Osteoblast (primary cell): Measurements from ENCODE around the gene MRGPRG. TPM values are rescaled to one million over a fixed set of nuclear protein-coding genes. Genes with fewer than 3 reads are reported as not detected.
A peak's percentile ranks its signal among the peaks of the same experiment; 100 is the strongest.

Source experiments
- DNase-seq: peaks from one replicate; pipeline ENCODE4 v3.0.0; 2011; ENCODE audit warnings: low spot score, mixed read lengths; ENCODE audit not compliant: insufficient read length; ENCODE audit errors: missing footprints
- H2AFZ ChIP-seq: 2 replicates; pipeline ENCODE4 v1.6.0; 2011; ENCODE audit warnings: mild to moderate bottlenecking, low read length
- H3K27ac ChIP-seq: 2 replicates; pipeline ENCODE4 v1.5.1; 2011; ENCODE audit warnings: mild to moderate bottlenecking, low read depth, low read length, moderate library complexity
- H3K27me3 ChIP-seq: 2 replicates; pipeline ENCODE4 v1.6.0; 2012; ENCODE audit warnings: mild to moderate bottlenecking, control low read depth, inconsistent platforms, low read length, moderate library complexity; ENCODE audit not compliant: insufficient read depth
- H3K36me3 ChIP-seq: 2 replicates; pipeline ENCODE4 v1.5.1; 2011; ENCODE audit warnings: mild to moderate bottlenecking, low read length, control low read depth, moderate library complexity; ENCODE audit not compliant: insufficient read depth
- H3K4me1 ChIP-seq: 2 replicates; pipeline ENCODE4 v1.5.1; 2011; ENCODE audit warnings: mild to moderate bottlenecking, low read length, control low read depth, moderate library complexity; ENCODE audit not compliant: insufficient read depth
- H3K4me2 ChIP-seq: 2 replicates; pipeline ENCODE4 v1.6.0; 2011; ENCODE audit warnings: mild to moderate bottlenecking, low read length; ENCODE audit not compliant: insufficient read depth
- H3K4me3 ChIP-seq: fragments of 200-600 bp; sonication (generic); 3 replicates; pipeline ENCODE4 v1.5.1; 2012; ENCODE audit warnings: mild to moderate bottlenecking, low read length, inconsistent platforms; ENCODE audit not compliant: insufficient read depth
- H3K79me2 ChIP-seq: 2 replicates; pipeline ENCODE4 v1.6.0; 2012; ENCODE audit warnings: mild to moderate bottlenecking, low read length, control low read depth, inconsistent platforms; ENCODE audit not compliant: insufficient read depth
- H3K9me3 ChIP-seq: 2 replicates; pipeline ENCODE4 v1.5.1; 2011; ENCODE audit warnings: low read depth, low read length, control low read depth
- H4K20me1 ChIP-seq: 2 replicates; pipeline ENCODE4 v1.6.0; 2012; ENCODE audit warnings: mild to moderate bottlenecking, low read length, control low read depth; ENCODE audit not compliant: insufficient read depth
- total RNA-seq: library from RNA; depleted of rRNA; stranded (reverse); fragments of >200 nt; gene quantifications from 2 replicates; pipeline ENCODE4 v1.2.3, GENCODE V29; 2012
- TF ChIP-seq, protein P1 (sequence below): IDR thresholded peaks from 2 replicates; pipeline ENCODE4 v1.5.1; 2011; ENCODE audit warnings: mild to moderate bottlenecking, low read depth, low read length, moderate library complexity; ENCODE audit errors: extremely low read depth

MRGPRG gene
- total RNA-seq, 1 donor, result not detected

DNA sequence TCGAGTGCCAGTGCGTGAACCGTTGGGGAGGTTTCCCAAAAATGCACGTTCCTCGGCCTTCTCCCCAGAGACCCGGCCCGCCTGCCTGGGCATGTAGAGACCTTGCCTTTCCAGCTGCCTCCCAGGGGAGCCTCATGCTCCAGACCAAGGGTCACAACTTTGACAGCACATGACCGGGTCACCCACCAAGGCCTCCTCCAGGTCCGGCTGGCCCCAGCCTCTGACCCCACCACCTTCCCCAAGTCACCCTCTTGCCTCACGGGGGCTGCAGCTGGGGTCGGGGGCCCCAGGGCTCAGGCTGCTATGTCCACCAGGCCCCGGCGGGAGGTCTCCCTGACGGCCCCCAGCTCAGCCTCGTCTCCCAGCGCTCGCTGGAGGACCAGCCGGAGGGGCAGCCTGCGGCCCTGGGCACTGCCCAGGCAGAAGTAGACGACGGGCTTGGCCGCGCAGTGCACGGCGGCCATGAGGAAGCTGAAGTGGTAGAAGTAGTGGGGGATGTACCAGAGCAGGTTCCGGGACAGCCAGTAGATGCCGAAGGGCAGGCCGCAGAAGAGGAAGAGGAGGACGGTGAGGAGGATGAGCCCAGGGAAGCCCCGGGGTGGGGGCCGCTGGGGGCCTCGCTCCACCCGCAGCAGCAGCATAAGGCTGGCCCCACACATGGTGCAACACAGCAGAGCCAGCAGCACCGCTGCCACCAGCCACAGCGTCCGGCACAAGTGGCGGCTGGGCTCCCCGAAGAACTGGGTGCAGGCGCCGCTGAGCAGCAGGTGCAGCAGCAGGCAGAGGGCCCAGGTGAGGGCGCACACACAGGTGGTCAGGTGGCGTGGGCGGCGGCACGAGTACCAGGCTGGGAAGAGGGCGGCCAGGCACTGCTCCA lies 9.2 kb upstream of the MRGPRG start:
- H3K27ac ChIP-seq, result no peak overlapping the region
- TF ChIP-seq, protein P1, sequence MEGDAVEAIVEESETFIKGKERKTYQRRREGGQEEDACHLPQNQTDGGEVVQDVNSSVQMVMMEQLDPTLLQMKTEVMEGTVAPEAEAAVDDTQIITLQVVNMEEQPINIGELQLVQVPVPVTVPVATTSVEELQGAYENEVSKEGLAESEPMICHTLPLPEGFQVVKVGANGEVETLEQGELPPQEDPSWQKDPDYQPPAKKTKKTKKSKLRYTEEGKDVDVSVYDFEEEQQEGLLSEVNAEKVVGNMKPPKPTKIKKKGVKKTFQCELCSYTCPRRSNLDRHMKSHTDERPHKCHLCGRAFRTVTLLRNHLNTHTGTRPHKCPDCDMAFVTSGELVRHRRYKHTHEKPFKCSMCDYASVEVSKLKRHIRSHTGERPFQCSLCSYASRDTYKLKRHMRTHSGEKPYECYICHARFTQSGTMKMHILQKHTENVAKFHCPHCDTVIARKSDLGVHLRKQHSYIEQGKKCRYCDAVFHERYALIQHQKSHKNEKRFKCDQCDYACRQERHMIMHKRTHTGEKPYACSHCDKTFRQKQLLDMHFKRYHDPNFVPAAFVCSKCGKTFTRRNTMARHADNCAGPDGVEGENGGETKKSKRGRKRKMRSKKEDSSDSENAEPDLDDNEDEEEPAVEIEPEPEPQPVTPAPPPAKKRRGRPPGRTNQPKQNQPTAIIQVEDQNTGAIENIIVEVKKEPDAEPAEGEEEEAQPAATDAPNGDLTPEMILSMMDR, result no peak
- H3K9me3 ChIP-seq, result no peaks in the 10 kb centered on the region
- H3K36me3 ChIP-seq, result no peaks in the 10 kb centered on the region
- H4K20me1 ChIP-seq, result no peaks in the 10 kb centered on the region
- H3K27me3 ChIP-seq, result peaks cover 33% of the 10 kb centered on the region
- H3K4me2 ChIP-seq, result no peak overlapping the region
- H2AFZ ChIP-seq, result no peak overlapping the region
- H3K4me3 ChIP-seq, result no peak overlapping the region
- H3K4me1 ChIP-seq, result no peaks in the 10 kb centered on the region
- no peaks in the 10 kb centered on the region for H3K79me2 ChIP-seq
- DNase-seq, result peak; percentile 60

DNA sequence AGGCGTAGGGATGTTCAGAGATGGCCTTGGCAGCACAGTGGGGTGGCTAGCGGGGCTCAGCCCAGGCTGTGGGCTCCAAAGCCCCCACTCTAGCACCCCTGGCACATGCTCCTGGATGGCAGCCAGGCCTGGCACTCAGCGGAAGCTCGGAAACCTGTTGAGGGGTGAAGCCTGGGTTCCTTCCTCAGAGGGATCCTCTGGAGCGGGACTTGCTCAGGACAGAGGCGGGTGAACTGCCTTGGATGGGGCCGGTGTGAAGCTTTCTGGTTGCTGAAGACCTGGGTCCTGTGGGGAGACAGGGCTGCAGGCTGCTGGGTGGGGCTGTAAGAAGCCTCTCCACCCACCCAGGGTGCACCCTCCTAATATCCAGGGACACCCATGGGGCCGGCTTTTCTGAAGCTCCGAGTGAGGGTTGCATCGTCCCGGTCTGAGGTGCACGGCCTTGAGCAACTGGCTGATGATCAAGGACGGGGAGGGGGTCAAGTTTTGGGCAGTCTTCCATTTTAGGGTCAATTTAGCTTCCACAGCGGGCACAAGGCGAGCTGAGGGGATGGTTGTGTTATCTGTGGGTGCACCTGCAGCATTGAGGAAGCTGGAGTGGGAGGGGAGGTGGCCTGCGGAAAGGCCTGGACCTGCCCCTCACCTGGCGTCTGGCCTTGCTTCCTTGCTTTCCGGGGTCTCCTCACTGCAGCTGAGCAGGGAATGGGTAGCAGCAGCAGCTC lies 8.4 kb upstream of the MRGPRG start:
- Histone ChIP-seq H4K20me1 (no peaks in the 10 kb centered on the region), H3K27me3 (peaks cover 29% of the 10 kb centered on the region), H3K27ac (no peak overlapping the region), H3K4me3 (no peak overlapping the region), H3K4me1 (no peaks in the 10 kb centered on the region), H2AFZ (no peak overlapping the region), H3K36me3 (no peaks in the 10 kb centered on the region), H3K4me2 (no peak overlapping the region), H3K9me3 (no peaks in the 10 kb centered on the region), H3K79me2 (no peaks in the 10 kb centered on the region)
- peak; percentile 77 for DNase-seq
- TF ChIP-seq, protein P1, result no peak

DNA sequence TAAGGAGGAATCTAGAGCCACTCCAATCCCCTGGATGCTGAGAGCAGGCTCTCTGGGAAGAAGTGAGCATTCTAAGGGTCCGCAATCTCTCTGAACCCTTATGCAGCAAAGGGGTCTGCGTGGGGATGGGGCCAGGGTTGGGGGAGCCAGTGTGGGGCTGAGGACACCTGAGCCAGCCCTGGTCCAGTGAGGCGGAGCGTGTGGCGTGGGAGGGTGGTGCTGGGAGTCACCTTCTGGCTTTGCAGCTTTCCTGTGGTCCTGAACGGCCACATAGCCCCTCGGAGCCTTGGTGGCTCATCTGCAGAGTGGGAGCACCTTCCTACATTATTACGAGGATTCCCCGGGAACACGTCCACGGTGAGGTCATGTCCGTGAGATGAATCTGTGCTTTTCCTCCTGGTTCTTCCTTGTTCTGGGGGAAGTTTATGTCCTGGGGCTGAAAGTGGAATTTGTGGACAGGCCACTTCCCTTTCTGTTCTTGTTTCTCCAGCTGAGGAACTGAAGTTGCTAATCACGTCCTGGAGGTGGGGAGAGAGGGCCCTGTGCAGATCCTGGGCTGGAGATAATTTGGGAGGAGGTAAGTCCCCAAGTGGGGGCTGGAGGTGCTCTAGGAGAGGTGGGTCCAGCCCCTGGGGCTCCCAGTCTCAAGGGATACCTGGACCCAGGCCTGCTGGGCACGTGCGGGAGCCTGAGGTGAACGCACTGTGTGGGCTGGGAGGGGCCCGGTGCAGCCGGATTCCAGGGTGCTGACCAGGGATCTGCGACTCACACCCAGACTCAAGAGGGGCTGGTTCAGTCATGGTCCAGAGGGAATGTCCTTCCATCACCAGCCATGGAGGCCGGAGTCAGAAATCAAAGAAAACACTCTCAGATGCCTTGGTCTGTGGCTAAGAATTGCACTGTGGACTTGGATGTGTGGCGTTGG lies 7.5 kb upstream of the MRGPRG start:
- no peak overlapping the region for H3K27ac ChIP-seq
- no peak overlapping the region for H3K4me3 ChIP-seq
- H3K4me2 ChIP-seq, result no peak overlapping the region
- no peaks in the 10 kb centered on the region for H3K36me3 ChIP-seq
- H4K20me1 ChIP-seq, result no peaks in the 10 kb centered on the region
- no peak overlapping the region for H2AFZ ChIP-seq
- no peaks in the 10 kb centered on the region for H3K79me2 ChIP-seq
- H3K4me1 ChIP-seq, result no peaks in the 10 kb centered on the region
- DNase-seq, result peak; percentile 91
- no peaks in the 10 kb centered on the region for H3K9me3 ChIP-seq
- TF ChIP-seq, protein P1, result no peak
- H3K27me3 ChIP-seq, result peaks cover 26% of the 10 kb centered on the region
